Liver (tissue), 9 donors: ENCODE data around the gene VCP. TPM values are rescaled to one million over a fixed set of nuclear protein-coding genes. Genes with fewer than 3 reads are reported as not detected.

Experiments
- DNase-seq: peaks from one replicate; pipeline ENCODE4 v3.0.0-alpha.2; 2017; ENCODE audit warnings: low spot score
- H3K27ac ChIP-seq, 2 donors: one replicate each; pipeline ENCODE4 v1.7.0; 2013; ENCODE audit warnings: inconsistent platforms in 2 of 2, low read length in 2 of 2, control low read depth in 1 of 2, low read depth in 1 of 2, mild to moderate bottlenecking in 1 of 2
- H3K27me3 ChIP-seq, 4 donors: one replicate each; pipeline versions ENCODE4 v1.6.1 to v1.7.0; 2013; ENCODE audit warnings: low read length in 3 of 4, inconsistent platforms in 1 of 4, mild to moderate bottlenecking in 1 of 4, moderate library complexity in 1 of 4; ENCODE audit not compliant: control insufficient read depth in 4 of 4, insufficient read depth in 4 of 4
- H3K36me3 ChIP-seq, 4 donors: one replicate each; pipeline versions ENCODE4 v1.6.1 to v1.7.0; 2013; ENCODE audit warnings: low read length in 3 of 4, mild to moderate bottlenecking in 3 of 4, low read depth in 1 of 4, moderate library complexity in 1 of 4; ENCODE audit not compliant: control insufficient read depth in 4 of 4, insufficient read depth in 3 of 4
- H3K4me1 ChIP-seq, 4 donors: one replicate each; pipeline versions ENCODE4 v1.6.1 to v1.7.0; 2013; ENCODE audit warnings: low read length in 3 of 4, mild to moderate bottlenecking in 3 of 4, moderate library complexity in 1 of 4; ENCODE audit not compliant: control insufficient read depth in 4 of 4, insufficient read depth in 4 of 4
- H3K4me3 ChIP-seq, 3 donors: one replicate each; pipeline versions ENCODE4 v1.6.1 to v1.7.0; 2013; ENCODE audit warnings: low read length in 3 of 3, control low read depth in 1 of 3, low read depth in 1 of 3, mild to moderate bottlenecking in 1 of 3
- H3K9ac ChIP-seq, 2 donors: one replicate each; pipeline ENCODE4 v1.7.0; 2013; ENCODE audit warnings: low read length in 2 of 2, mild to moderate bottlenecking in 2 of 2, moderate library complexity in 2 of 2, control low read depth in 1 of 2, low read depth in 1 of 2
- H3K9me3 ChIP-seq, 4 donors: one replicate each; pipeline versions ENCODE4 v1.6.1 to v1.7.0; 2013; ENCODE audit warnings: low read length in 3 of 4; ENCODE audit not compliant: control insufficient read depth in 4 of 4
- ATF3 ChIP-seq: IDR thresholded peaks from 2 replicates; pipeline ENCODE4 v1.6.1; 2016; ENCODE audit warnings: antibody characterized with exemption
- EGR1 ChIP-seq, 2 donors: IDR thresholded peaks; 2 replicates each; pipeline ENCODE4 v1.6.1; 2016 to 2018; ENCODE audit warnings: antibody characterized with exemption in 2 of 2, low read depth in 2 of 2
- FOXA1 ChIP-seq: IDR thresholded peaks from 2 replicates; pipeline ENCODE4 v1.6.1; 2016; ENCODE audit warnings: antibody characterized with exemption
- FOXA2 ChIP-seq: IDR thresholded peaks from 2 replicates; pipeline ENCODE4 v1.6.1; 2016; ENCODE audit warnings: antibody characterized with exemption
- GABPA ChIP-seq, 2 donors: IDR thresholded peaks in 1 of 2; conservative IDR thresholded peaks in 1 of 2; 2 replicates each; pipeline ENCODE4 v1.6.1; 2016; ENCODE audit warnings: antibody characterized with exemption in 2 of 2, mild to moderate bottlenecking in 1 of 2, moderate library complexity in 1 of 2
- HNF4A ChIP-seq, 2 donors: conservative IDR thresholded peaks; 2 replicates each; pipeline ENCODE4 v1.6.1; 2016; ENCODE audit warnings: antibody characterized with exemption in 2 of 2, mild to moderate bottlenecking in 2 of 2
- HNF4G ChIP-seq: IDR thresholded peaks from 2 replicates; pipeline ENCODE4 v1.6.1; 2016; ENCODE audit warnings: antibody characterized with exemption
- JUND ChIP-seq, 2 donors: IDR thresholded peaks; 2 replicates each; pipeline ENCODE4 v1.6.1; 2016; ENCODE audit warnings: antibody characterized with exemption in 2 of 2
- MAX ChIP-seq: IDR thresholded peaks from 2 replicates; pipeline ENCODE4 v1.6.1; 2016; ENCODE audit warnings: antibody characterized with exemption
- NR2F2 ChIP-seq: IDR thresholded peaks from 2 replicates; pipeline ENCODE4 v1.6.1; 2016; ENCODE audit warnings: antibody characterized with exemption
- RAD21 ChIP-seq, 2 donors: IDR thresholded peaks; 2 replicates each; pipeline ENCODE4 v1.6.1; 2016; ENCODE audit warnings: antibody characterized with exemption in 2 of 2, mild to moderate bottlenecking in 2 of 2
- RXRA ChIP-seq, 2 donors: IDR thresholded peaks; 2 replicates each; pipeline ENCODE4 v1.6.1; 2017 to 2018; ENCODE audit warnings: antibody characterized with exemption in 2 of 2, mild to moderate bottlenecking in 1 of 2
- SP1 ChIP-seq: IDR thresholded peaks from 2 replicates; pipeline ENCODE4 v1.6.1; 2018; ENCODE audit warnings: antibody characterized with exemption, mild to moderate bottlenecking
- TAF1 ChIP-seq: conservative IDR thresholded peaks from 2 replicates; pipeline ENCODE4 v1.6.1; 2016; ENCODE audit warnings: antibody characterized with exemption, mild to moderate bottlenecking
- YY1 ChIP-seq: IDR thresholded peaks from 2 replicates; pipeline ENCODE4 v1.6.1; 2016; ENCODE audit warnings: antibody characterized with exemption, mild to moderate bottlenecking
- WGBS: extraction: QIAGEN DNeasy Blood & Tissue Kit; methylation state at CpG from one replicate; pipeline ENCODE4 v1.1.7; 2013; 5-methylcytosine and 5-hydroxymethylcytosine counted together
- polyA plus RNA-seq, 2 donors: library from polyadenylated mRNA; stranded (reverse) in 1 of 2; unstranded in 1 of 2; fragments of 200-250 nt in 1 of 2; fragments of >200 nt in 1 of 2; fragmentation: Nextera tagmentation in 1 of 2; extraction: Ambion mirVana in 1 of 2; gene quantifications; one replicate each; pipeline versions ENCODE4 v1.2.1 to v1.2.3, GENCODE V29; 2013 to 2015
- total RNA-seq, 2 donors: library from RNA; depleted of rRNA; stranded (reverse); fragments of >200 nt; gene quantifications; one replicate each; pipeline ENCODE4 v1.2.3, GENCODE V29; 2014
- TF ChIP-seq, protein P1 (sequence below): IDR thresholded peaks from 2 replicates; pipeline ENCODE4 v1.6.1; 2016; ENCODE audit warnings: antibody characterized with exemption, mild to moderate bottlenecking
- TF ChIP-seq, protein P2 (sequence below): IDR thresholded peaks from 2 replicates; pipeline ENCODE4 v1.6.1; 2016; ENCODE audit warnings: antibody characterized with exemption
- TF ChIP-seq, protein P3 (sequence below): fragments of 150-350 bp; IDR thresholded peaks from 2 replicates; pipeline ENCODE4 v1.5.1; 2017; ENCODE audit warnings: improper control_type of control experiment, low read depth, low read length; ENCODE audit not compliant: missing input control
- donor health status: healthy.
- donor health status: healthy.
- donor health status: healthy.
- donor health status: healthy.
- donor health status: healthy.

VCP gene
- total and polyA plus RNA-seq, 4 donors, result 57.6 to 248 (median 153) TPM

DNA sequence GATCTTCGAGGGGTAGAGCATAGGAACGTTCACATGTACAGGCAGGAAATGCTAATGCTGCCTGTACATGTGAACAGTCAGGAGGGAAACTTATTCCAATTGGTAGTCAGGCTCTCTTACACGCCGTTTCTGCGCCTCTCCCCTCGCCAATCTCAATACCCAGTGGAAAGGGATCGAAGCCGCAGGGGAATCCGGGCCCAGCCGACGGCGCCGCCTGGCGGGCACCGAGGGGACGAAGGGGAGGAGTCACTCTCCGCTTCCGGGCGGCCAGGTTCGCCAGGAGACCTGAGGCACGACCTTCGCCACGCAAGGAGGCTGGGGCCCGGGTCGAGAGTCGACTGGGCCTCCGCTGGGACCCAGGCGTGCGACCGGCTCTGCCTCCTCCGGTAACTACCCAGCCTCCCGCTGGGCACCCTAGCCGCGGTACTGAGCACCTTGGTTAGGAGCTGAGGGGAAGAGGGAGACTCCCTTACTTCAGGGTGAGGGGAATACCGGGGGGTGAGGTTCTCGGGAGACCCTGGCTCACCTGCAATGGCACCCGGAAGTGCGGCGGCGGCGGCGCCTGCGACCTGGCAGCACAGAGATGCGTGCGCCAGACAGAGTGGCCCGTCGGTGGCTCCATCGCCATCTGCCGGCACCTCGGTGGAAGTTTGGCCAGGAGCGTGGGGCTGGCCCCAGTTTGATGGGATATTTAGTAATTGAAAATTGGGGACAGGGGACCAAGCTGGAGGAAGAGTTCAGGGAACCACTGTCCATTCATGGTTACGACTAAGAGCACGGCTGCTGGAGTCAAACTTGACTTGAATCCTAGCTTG lies 23.8 kb upstream of the VCP start, which contains the start of gene PIGO:
PIGO (minus strand) TSS at position 557 of the 815 bp plus-strand sequence. CDS start 1,026 bp downstream, outside the sequence.
- TF ChIP-seq SP1 (peak; percentile 69), ATF3 (peak; percentile 22), HNF4G (no peak), RXRA (IDR thresholded peaks at IDR 0.05) (peak; percentile 64 to 84), NR2F2 (peak; percentile 15), HNF4A (conservative IDR thresholded peaks at IDR 0.05) (peak; percentile 41 to 63), FOXA1 (no peak), MAX (peak; percentile 37), EGR1 (IDR thresholded peaks at IDR 0.05; ENCODE audit: low read depth in 2 of 2) (no peak), TAF1 (peak; percentile 29), RAD21 (IDR thresholded peaks at IDR 0.05) (peak; percentile 76 to 77), FOXA2 (no peak), JUND (IDR thresholded peaks at IDR 0.05) (no peak), GABPA (IDR thresholded peaks at IDR 0.05 in 1 of 2, conservative IDR thresholded peaks at IDR 0.05 in 1 of 2) (peak; percentile 63 to 93), YY1 (peak; percentile 95)
- TF ChIP-seq, protein P1, sequence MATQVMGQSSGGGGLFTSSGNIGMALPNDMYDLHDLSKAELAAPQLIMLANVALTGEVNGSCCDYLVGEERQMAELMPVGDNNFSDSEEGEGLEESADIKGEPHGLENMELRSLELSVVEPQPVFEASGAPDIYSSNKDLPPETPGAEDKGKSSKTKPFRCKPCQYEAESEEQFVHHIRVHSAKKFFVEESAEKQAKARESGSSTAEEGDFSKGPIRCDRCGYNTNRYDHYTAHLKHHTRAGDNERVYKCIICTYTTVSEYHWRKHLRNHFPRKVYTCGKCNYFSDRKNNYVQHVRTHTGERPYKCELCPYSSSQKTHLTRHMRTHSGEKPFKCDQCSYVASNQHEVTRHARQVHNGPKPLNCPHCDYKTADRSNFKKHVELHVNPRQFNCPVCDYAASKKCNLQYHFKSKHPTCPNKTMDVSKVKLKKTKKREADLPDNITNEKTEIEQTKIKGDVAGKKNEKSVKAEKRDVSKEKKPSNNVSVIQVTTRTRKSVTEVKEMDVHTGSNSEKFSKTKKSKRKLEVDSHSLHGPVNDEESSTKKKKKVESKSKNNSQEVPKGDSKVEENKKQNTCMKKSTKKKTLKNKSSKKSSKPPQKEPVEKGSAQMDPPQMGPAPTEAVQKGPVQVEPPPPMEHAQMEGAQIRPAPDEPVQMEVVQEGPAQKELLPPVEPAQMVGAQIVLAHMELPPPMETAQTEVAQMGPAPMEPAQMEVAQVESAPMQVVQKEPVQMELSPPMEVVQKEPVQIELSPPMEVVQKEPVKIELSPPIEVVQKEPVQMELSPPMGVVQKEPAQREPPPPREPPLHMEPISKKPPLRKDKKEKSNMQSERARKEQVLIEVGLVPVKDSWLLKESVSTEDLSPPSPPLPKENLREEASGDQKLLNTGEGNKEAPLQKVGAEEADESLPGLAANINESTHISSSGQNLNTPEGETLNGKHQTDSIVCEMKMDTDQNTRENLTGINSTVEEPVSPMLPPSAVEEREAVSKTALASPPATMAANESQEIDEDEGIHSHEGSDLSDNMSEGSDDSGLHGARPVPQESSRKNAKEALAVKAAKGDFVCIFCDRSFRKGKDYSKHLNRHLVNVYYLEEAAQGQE, result peak; percentile 63
- TF ChIP-seq, protein P2, sequence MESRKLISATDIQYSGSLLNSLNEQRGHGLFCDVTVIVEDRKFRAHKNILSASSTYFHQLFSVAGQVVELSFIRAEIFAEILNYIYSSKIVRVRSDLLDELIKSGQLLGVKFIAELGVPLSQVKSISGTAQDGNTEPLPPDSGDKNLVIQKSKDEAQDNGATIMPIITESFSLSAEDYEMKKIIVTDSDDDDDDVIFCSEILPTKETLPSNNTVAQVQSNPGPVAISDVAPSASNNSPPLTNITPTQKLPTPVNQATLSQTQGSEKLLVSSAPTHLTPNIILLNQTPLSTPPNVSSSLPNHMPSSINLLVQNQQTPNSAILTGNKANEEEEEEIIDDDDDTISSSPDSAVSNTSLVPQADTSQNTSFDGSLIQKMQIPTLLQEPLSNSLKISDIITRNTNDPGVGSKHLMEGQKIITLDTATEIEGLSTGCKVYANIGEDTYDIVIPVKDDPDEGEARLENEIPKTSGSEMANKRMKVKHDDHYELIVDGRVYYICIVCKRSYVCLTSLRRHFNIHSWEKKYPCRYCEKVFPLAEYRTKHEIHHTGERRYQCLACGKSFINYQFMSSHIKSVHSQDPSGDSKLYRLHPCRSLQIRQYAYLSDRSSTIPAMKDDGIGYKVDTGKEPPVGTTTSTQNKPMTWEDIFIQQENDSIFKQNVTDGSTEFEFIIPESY, result peak; percentile 22
- TF ChIP-seq, protein P3, sequence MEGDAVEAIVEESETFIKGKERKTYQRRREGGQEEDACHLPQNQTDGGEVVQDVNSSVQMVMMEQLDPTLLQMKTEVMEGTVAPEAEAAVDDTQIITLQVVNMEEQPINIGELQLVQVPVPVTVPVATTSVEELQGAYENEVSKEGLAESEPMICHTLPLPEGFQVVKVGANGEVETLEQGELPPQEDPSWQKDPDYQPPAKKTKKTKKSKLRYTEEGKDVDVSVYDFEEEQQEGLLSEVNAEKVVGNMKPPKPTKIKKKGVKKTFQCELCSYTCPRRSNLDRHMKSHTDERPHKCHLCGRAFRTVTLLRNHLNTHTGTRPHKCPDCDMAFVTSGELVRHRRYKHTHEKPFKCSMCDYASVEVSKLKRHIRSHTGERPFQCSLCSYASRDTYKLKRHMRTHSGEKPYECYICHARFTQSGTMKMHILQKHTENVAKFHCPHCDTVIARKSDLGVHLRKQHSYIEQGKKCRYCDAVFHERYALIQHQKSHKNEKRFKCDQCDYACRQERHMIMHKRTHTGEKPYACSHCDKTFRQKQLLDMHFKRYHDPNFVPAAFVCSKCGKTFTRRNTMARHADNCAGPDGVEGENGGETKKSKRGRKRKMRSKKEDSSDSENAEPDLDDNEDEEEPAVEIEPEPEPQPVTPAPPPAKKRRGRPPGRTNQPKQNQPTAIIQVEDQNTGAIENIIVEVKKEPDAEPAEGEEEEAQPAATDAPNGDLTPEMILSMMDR, result peak; percentile 86
- Histone ChIP-seq H3K27me3 (no peaks in the 10 kb centered on the region), H3K9ac (peak within 1 kb of the TSS; percentile 91 to 97), H3K4me3 (peak within 1 kb of the TSS; percentile 76 to 93 (median 86)), H3K9me3 (no peaks in the 10 kb centered on the region), H3K36me3 (peaks cover 18 to 49% (median 25%) of the 10 kb centered on the region in 4 donors), H3K4me1 (peaks cover 4 to 17% (median 8%) of the 10 kb centered on the region in 4 donors), H3K27ac (peak within 1 kb of the TSS; percentile 99 to 100)
- peak; percentile 89 for DNase-seq
- under 1% methylated on average over 53 of the region's 53 CpGs for WGBS
